Activated gamma-delta T cell treated with anti-CD3 and anti-CD28 coated beads, Interleukin-2, amount 50 U/mL, for 16 hours (primary cell): Measurements from ENCODE around the gene FUNDC1.
"Not testable (repeated sequence)": the region's sequence is repeated elsewhere in the genome, so short reads cannot be mapped to it uniquely, and the experiment has no call there.

ENCODE experiments used
- DNase-seq: peaks from one replicate; pipeline ENCODE4 v3.0.0-alpha.2; 2020; ENCODE audit warnings: low read depth

FUNDC1 gene, protein sequence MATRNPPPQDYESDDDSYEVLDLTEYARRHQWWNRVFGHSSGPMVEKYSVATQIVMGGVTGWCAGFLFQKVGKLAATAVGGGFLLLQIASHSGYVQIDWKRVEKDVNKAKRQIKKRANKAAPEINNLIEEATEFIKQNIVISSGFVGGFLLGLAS

GRCh38 chrX:44542567-44543325 is at the start of gene FUNDC1:
TSS of gene FUNDC1 (minus strand) at chrX:44542859. CDS start at chrX:44542832, 27 bp downstream.
- peak; percentile 85 for DNase-seq

DNA sequence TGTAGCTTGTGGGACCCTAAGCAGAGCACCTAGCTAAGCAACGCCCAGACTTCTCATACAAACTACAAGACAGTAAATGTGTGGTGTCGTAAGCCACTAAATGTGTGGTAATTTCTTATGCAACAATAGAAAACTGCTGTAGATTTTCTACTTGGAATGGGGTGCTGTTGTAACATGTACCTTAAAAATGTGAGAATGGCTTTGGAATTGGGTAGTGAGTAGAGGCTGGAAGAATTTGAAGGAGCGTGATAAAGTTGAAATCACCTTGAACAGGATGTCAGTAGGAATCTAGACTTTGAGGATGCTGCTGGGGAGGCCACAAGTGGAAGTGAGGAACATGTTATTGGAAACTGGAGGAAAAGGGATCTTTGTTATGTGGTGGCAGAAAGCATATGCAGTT is 43.2 kb upstream of the FUNDC1 start:
- DNase-seq: no peak

- no peak for DNase-seq
Measured at GRCh38 chrX:44580466-44580865, 37.8 kb upstream of the FUNDC1 start.

DNA sequence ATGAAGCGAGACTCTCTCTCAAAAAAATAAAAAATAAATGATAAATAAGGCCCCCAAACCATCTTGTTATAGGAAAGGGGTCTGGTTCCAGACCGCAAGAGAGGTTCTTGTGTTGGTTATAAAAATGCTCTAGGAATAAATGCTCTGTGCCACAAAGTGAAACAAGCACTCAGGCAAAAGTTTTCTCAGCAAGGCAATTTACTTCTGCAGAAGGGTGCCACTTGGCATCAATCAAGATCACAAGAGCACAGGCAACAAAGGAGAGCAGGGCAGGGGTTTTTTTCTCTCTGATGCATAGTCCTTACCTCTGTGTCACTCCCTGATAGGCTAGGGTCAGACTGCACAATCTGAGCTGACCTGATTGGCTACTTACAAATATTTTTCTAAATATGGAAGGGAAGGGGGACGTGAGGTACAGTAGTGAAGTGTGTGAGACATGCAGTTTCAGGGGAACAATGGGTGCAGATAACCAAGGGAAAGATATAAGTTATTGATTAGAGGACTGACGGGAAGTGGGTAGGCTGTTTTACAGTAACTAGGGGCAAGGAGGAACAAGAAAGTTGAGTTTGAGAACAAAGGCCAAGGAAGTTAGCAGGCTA is 29.8 kb upstream of the FUNDC1 start:
- no peak for DNase-seq

DNA sequence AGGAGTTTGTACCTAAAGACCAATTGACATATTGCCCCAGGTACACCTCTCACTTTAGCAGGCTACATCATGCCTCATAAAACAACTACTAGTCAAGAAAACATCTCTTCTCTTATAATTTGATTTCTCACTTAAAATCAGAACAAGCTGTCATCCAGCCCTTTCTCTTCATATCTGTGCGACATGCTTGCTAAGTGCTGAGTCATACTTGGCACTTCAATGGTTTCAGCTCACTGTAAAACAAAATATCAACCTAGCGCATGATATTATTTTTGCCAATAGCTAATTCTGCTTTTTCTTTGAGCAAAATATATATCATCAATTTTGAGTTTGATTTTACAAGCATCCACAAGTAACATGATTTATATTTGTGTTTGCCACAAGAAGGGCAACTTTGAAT is 27.9 kb upstream of the FUNDC1 start:
- DNase-seq: no peak

GRCh38 chrX:44569122-44569521 is 26.5 kb upstream of the FUNDC1 start:
- DNase-seq: no peak

- no peak for DNase-seq
Measured at GRCh38 chrX:44568196-44568595, 25.5 kb upstream of the FUNDC1 start.

DNA sequence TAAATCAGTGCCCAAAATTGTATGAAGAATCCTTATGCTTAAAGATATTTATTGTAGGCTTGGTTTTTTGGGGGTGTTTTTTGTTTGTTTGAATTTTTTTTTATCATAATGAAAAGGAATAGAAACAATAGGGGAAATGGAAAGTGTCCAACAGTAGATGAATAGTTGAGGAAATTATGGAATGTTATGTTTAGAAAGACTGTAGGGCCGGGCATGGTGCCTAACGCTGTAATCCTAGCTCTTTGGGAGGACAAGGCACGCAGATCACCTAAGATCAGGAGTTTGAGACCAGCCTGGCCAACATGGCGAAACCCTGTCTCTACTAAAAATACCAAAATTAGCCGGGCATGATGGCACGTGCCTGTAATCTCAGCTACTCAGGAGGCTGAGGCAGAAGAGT is 19.2 kb upstream of the FUNDC1 start:
- not testable (repeated sequence) for DNase-seq

DNA sequence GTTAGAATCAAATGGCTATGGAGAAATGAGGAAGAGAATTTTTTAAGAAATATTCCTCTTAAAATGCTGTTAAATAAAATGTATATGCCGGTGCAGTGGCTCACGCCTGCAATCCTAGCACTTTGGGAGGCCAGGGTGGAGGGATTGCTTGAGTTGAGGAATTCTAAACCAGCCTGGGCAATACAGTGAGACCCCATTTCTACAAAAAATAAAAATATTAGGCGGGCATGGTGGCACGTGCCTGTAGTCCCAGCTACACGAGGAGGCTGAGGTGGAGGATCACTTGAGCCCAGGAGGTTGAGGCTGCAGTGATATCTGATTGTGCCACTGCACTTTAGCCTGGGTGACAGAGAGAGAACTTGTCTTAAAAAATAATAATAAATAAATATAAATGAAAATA is 7.9 kb upstream of the FUNDC1 start:
- no peak for DNase-seq

- DNase-seq: not testable (repeated sequence)
Measured at GRCh38 chrX:44545454-44545853, 2.8 kb upstream of the FUNDC1 start.

DNA sequence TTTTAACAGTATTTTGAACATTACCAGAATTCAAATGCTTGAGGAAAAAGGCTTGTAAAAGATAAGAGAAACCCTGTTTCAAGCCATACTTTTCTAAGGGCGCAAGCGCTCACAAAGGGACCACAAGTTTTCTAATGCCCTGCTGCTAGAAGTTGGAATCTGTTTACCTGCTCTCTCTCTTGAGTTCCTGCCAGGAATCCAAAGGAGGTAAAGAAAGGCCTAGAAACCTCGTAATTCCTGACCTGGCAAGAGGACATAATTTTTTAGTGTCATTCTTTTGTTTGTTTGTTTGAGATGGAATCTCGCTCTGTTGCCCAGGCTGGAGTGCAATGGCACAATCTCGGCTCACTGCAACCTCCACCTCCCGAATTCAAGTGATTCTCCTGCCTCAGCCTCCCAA is 1.4 kb upstream of the FUNDC1 start:
- DNase-seq: no peak

DNA sequence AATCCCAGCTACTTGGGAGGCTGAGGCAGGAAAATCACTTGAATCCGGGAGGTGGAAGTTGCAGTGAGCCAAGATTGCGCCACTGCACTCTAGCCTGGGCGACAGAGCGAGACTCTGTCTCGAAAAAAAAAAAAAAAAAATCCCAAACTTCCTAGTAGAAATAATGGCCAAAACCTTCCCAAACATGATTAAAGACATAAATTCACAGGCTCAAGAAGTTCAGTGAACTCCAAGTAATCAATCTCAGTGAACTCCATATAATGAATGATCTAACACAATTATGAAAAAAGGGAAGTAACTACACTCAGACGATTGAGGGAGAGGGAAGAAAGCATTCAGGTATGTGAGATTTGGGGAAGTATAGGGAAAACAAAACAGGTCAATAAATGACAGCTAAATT is 6.5 kb downstream of the FUNDC1 start:
- no peak for DNase-seq

DNA sequence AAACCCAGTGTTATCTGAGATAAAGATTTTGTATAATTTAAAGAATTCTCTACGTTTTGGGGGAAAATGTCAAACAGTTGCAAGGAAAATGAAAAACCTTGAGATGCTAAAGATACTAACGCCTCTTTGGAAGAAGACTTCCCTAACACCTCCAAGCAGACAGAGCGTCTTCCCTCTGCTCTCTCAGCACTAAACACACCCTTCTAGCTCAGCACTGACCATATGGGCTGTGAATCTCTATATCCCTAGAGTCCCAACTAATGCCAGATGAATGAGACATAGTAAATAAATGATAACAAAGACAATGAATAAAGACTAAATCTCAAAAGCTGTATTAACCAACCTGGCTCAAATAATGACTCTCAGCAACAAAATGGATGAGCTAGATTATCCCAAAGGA is 13.3 kb downstream of the FUNDC1 start:
- no peak for DNase-seq

DNA sequence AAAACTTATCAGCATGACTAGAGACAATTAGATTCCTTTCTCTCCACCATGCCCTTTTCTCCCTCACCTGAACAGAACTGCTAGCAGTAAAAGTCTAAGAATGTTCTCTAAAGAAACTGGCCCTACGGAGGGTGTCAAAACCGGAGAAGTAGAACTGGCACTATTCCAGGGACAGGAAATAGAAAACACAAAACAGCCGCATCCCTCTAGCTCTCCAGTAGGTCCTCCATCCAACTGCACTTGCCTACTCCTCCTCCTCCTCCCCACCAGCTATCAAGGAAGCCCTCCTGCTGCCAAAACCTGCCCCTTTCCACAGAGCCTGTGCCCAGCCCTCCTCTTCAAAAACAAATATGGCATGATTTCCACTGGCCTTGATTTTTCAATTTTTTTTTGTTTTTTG is 28.4 kb downstream of the FUNDC1 start:
- DNase-seq: no peak

DNA sequence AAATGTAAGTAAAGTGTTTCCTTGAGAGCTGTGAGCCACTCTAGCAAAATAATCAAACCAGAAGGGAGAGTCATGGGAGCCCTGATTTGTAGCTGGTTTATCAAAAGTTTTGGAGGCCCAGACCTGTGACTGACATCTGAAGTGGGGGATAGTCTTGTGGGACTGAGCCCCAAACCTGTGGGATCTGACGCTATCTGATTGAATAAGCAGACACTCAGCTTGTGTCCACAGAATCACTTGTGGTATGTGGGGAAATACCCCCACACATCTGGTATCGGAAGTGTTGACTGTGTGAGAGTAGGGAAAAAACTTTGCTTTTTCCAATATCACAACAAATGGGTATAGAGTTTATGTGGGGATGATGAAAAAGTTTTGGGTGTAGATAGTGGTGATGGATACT is 35.4 kb downstream of the FUNDC1 start:
- no peak for DNase-seq

DNA sequence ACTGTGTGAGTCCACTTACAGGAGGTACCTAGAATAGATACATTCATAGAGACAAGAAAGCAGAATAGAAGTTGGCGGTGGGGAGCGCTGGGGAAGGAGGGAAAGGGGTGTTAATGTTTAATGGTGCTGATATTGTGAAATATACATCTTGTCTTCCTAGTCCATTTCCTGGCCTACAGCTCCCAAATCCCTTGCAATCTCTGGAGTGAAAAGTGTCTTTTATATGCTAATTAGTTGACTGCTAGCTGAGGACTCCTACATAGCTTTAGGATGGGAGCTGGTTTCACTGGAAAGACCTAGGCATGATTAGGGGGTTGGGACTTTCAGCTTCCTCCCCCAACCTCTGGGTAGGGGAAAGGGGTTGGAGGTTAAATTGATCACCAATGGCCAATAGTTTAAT is 36.0 kb downstream of the FUNDC1 start:
- DNase-seq: no peak

GRCh38 chrX:44503560-44503959 is 39.1 kb downstream of the FUNDC1 start:
- DNase-seq: no peak

DNA sequence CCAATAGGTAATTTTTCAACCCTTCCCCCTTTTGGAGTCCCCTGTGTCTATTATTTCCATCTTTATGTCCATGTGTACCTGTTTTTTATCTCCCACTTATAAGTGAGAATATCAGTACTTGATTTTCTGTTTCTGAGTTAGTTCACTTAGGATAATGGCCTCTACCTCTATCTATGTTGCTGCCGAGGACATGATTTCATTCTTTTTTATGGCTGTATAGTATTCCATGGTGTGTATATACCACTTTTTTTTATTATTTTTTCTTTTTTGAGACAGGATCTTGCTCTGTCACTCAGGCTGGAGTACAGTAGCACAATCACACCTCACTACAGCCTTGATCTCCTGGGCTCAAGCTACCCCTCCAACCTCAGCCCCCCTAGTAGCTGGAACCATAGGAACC is 47.6 kb downstream of the FUNDC1 start:
- no peak for DNase-seq

- no peak for DNase-seq
Measured at GRCh38 chrX:44494357-44494756, 48.3 kb downstream of the FUNDC1 start.

GRCh38 chrX:44489515-44489914 is 53.1 kb downstream of the FUNDC1 start:
- DNase-seq: no peak

GRCh38 chrX:44484607-44485146 is 58.0 kb downstream of the FUNDC1 start:
- DNase-seq: no peak

- no peak for DNase-seq
Measured at GRCh38 chrX:44483965-44484606, 58.6 kb downstream of the FUNDC1 start.

- DNase-seq: no peak
Measured at GRCh38 chrX:44482575-44482974, 60.1 kb downstream of the FUNDC1 start.
